GM12801 (cell line): ENCODE measurements around the gene OR4N2.
A peak's percentile ranks its signal among the peaks of the same experiment; 100 is the strongest.

Source experiments
- TF ChIP-seq, protein P1 (sequence below): IDR thresholded peaks from one replicate; pipeline ENCODE4 v1.5.1; 2011; ENCODE audit warnings: control low read depth; ENCODE audit not compliant: insufficient read length; ENCODE audit errors: extremely low read depth

OR4N2 gene

DNA sequence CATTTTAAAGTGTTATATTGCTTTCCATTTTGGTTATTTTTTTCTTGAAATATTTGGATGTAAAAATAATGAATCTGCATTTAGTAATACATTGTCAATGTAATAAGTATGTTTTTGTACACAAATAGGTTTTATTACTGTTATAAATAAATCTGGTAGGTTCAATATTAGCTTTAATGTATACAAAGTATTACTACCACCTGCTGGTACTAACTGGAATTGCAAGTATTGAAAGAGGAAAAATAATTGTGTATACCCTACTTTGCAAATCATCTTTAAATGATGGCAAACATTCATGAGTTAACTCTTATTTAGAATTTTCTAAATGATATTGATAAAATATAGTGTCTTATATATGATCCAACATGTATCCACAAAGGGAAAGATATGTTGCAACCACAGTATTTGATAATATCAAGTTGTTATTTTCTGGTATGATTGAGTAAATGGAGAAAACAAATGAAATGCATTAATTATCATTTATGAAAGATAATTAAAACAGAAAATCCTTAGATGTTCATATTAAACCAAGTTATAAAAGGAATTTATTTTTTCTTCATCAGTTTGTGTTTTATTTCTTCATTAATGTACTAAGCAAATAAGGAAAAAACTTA lies 74.6 kb downstream of the OR4N2 start:
- TF ChIP-seq, protein P1, sequence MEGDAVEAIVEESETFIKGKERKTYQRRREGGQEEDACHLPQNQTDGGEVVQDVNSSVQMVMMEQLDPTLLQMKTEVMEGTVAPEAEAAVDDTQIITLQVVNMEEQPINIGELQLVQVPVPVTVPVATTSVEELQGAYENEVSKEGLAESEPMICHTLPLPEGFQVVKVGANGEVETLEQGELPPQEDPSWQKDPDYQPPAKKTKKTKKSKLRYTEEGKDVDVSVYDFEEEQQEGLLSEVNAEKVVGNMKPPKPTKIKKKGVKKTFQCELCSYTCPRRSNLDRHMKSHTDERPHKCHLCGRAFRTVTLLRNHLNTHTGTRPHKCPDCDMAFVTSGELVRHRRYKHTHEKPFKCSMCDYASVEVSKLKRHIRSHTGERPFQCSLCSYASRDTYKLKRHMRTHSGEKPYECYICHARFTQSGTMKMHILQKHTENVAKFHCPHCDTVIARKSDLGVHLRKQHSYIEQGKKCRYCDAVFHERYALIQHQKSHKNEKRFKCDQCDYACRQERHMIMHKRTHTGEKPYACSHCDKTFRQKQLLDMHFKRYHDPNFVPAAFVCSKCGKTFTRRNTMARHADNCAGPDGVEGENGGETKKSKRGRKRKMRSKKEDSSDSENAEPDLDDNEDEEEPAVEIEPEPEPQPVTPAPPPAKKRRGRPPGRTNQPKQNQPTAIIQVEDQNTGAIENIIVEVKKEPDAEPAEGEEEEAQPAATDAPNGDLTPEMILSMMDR: peak; percentile 11
